BE2C (cell line): Measurements from ENCODE around the gene BCL7B.

Source experiments
- DNase-seq: peaks from one replicate; pipeline ENCODE4 v3.0.0-alpha.2; 2020
- H3K27me3 ChIP-seq: fragments of 250-450 bp; sonication (Bioruptor Pico); 2 replicates; pipeline ENCODE4 v1.5.1; 2020; ENCODE audit warnings: mild to moderate bottlenecking
- H3K36me3 ChIP-seq: fragments of 250-450 bp; sonication (Bioruptor Pico); 2 replicates; pipeline ENCODE4 v1.5.1; 2020; ENCODE audit warnings: mild to moderate bottlenecking
- H3K4me1 ChIP-seq: fragments of 250-450 bp; sonication (Bioruptor Pico); 2 replicates; pipeline ENCODE4 v1.5.1; 2020
- H3K4me3 ChIP-seq: 2 replicates; pipeline ENCODE4 v1.5.1; 2011; ENCODE audit warnings: low read depth, low read length
- H3K9me3 ChIP-seq: fragments of 250-450 bp; sonication (Bioruptor Pico); 2 replicates; pipeline ENCODE4 v1.5.1; 2020
- CTCF ChIP-seq: IDR thresholded peaks from 2 replicates; pipeline ENCODE4 v1.5.1; 2012; ENCODE audit warnings: mild to moderate bottlenecking, low read depth, low read length

BCL7B gene

GRCh38 chr7:73597978-73598782, 40.7 kb upstream of the BCL7B start:
- no peak for DNase-seq
- H3K9me3 ChIP-seq = no peaks in the 10 kb centered on the region
- TF ChIP-seq CTCF = no peak
- H3K36me3 ChIP-seq = no peaks in the 10 kb centered on the region
- H3K27me3 ChIP-seq = peaks cover 6% of the 10 kb centered on the region; the same call in 1 of the 2 replicates
- H3K4me1 ChIP-seq = no peaks in the 10 kb centered on the region
- no peak overlapping the region for H3K4me3 ChIP-seq

- Histone ChIP-seq H3K36me3 (no peaks in the 10 kb centered on the region), H3K9me3 (no peaks in the 10 kb centered on the region), H3K27me3 (peaks cover 6% of the 10 kb centered on the region; the same call in 1 of the 2 replicates), H3K4me1 (no peaks in the 10 kb centered on the region), H3K4me3 (no peak overlapping the region)
- TF ChIP-seq CTCF = no peak
- no peak for DNase-seq
Observed at GRCh38 chr7:73596191-73597065, 38.9 kb upstream of the BCL7B start.

DNA sequence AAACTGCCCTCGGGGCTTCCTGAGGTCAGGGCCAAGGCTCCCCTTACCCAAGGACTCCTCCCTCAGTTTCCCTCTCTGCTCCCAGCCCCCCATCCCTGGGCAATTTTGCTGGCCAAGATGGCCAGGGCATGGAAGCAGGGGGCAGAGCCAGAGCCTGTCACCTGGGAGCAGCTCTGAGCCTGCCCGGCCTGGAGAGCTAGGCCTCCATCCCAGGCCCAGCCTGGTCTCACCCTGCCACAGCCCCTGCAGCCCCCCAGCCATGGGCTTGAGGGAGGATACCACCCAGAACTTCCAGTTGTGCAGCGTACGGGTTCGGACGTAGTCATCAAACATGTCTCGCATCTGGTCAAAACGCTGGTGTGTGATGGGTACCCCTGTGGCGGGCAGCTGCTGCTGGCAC, 37.9 kb upstream of the BCL7B start:
- no peak for DNase-seq
- no peaks in the 10 kb centered on the region for H3K9me3 ChIP-seq
- no peaks in the 10 kb centered on the region for H3K4me1 ChIP-seq
- H3K27me3 ChIP-seq = peaks cover 6% of the 10 kb centered on the region; the same call in 1 of the 2 replicates
- no peaks in the 10 kb centered on the region for H3K36me3 ChIP-seq
- H3K4me3 ChIP-seq = no peak overlapping the region
- TF ChIP-seq CTCF = no peak

DNA sequence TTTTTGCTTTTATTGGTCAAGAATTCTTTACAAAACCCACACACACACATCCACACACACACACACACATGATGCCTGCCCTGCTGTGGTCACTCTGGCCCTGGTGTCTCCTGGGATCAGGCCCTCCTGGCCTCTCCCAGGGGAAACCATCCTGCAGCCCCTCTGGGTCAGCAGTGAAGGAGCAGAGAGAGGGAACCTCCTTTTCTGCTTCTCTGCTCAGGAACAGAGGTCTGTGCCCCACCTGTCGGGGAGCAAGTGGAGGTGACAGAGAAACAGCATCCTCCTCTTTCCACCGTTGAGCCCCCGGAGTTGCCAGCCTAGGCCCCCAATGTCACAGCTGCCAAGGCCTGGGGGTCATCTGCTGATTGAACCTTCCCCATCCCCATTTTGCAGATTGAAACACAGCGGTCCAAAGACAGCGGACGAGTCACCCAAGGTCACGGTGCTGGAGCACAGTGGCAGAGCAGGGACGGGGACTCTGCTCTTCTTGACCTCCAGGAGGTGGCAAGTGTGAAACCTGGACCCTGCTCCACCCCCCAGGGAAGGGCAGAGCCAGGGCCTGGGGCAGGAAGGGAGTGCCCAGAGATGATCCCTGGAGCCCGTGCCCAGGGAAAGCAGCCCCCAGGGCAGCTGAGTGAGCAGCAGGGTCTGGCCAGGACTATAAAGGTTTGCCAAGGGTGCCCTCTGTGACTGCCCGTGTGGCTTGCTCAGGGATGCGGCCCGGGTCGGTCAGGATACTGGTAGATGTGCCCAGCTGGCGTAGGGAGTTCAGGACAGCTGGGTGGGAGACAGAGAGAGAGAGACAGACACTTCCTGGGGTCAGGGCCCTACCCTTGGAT, 35.9 kb upstream of the BCL7B start:
- no peaks in the 10 kb centered on the region for H3K36me3 ChIP-seq
- H3K4me1 ChIP-seq = no peaks in the 10 kb centered on the region
- H3K9me3 ChIP-seq = no peaks in the 10 kb centered on the region
- DNase-seq = no peak
- H3K4me3 ChIP-seq = no peak overlapping the region
- no peak for TF ChIP-seq CTCF
- peaks cover 5% of the 10 kb centered on the region; the same call in 1 of the 2 replicates for H3K27me3 ChIP-seq

- no peak for DNase-seq
Observed at GRCh38 chr7:73586911-73587310, 29.4 kb upstream of the BCL7B start.

More at GRCh38 chr7:73586911-73587310, 29.4 kb upstream of the BCL7B start:
- no peak for TF ChIP-seq CTCF
- Histone ChIP-seq H3K4me1 (no peaks in the 10 kb centered on the region), H3K9me3 (no peaks in the 10 kb centered on the region), H3K27me3 (no peaks in the 10 kb centered on the region), H3K4me3 (no peak overlapping the region), H3K36me3 (no peaks in the 10 kb centered on the region)
